ENCODE measurements around the gene PPFIBP1.

The PPFIBP1 gene

GRCh38 chr12:27523642-27524493, at the start of gene PPFIBP1:
Gene PPFIBP1, plus strand, starts transcription at chr12:27524206. Its CDS starts 109,191 bp downstream, at chr12:27633397.
- peak; percentile 97 for DNase-seq (ENCODE audit: low spot score)

DNA sequence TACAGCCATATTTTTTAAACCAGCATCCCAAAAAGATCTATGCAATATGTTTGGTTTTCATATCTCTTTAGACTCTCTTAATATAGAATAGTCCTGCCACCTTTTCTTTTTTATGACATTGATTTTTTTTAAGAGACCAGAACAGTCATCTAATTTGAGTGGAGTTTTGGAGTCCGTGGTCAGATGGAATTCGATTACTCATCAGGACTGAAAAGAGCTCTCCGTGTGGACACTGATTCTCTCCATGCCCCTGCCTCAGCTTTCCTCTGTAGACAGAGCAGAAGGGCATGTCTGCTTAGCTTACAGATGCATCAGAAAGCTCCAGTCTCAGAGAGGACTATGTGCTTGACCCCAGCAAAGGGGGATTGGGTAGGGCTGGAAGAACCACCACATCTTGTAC, 49.7 kb upstream of the PPFIBP1 start:
- DNase-seq (ENCODE audit: low spot score): no peak

DNA sequence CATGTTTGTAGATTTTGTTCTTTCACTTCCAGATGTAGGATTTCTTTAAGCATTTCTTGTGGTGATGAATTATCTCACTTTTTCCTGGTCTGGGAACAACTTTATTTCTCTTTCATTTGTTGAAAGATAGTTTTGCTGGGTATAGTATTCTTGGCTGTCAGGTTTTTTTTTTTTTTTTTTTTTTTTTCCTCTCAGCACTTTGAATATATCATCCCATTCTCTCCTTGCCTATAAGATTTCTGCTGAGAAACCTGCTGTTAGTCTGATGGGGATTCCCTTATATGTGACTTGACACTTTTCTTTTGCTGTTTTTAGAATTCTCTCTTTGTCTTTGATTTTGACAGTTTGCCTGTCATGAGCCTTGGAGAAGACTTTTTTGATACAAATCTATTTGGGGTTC, 47.0 kb upstream of the PPFIBP1 start:
- no peak for DNase-seq (ENCODE audit: low spot score)

GRCh38 chr12:27478949-27479348, 45.1 kb upstream of the PPFIBP1 start:
- no peak for DNase-seq (ENCODE audit: low spot score)

GRCh38 chr12:27480016-27480415, 44.0 kb upstream of the PPFIBP1 start:
- no peak for DNase-seq (ENCODE audit: low spot score)

GRCh38 chr12:27486961-27487360, 37.0 kb upstream of the PPFIBP1 start:
- no peak for DNase-seq (ENCODE audit: low spot score)

GRCh38 chr12:27488479-27488878, 35.5 kb upstream of the PPFIBP1 start:
- DNase-seq (ENCODE audit: low spot score): no peak

- DNase-seq (ENCODE audit: low spot score): no peak
These were observed 32.8 kb upstream of the PPFIBP1 start for GRCh38 chr12:27491226-27491625.

DNA sequence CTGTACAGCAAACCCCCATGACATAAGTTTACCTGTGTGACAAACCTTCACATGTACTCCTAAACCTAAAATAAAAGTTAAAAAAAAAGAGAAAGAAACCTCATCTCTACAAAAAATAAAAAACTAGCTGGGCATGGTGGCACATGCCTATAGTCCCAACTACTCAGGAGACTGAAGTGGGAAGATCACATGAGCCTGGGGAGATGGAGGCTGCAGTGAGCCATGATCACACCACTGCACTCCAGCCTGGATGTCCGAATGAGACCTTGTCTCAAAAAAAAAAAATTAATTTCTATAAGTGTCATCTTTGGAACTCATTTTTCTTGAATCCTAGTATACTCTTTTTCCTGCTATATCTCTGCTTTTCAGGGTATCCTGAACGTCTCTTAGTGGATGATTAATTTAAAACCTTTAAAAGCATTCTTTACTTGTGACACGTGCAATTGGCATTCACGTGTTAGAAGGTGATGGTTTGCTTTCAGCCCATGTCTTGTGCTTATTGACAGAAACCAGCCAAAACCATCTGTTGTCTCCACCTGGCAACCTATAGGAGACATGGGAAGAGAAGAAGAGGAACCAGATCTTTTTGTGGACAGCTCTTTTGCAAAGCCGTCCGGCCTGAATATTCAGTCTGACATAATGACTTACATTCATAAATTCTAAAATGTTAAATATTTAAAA, 30.6 kb upstream of the PPFIBP1 start:
- DNase-seq (ENCODE audit: low spot score): no peak

DNA sequence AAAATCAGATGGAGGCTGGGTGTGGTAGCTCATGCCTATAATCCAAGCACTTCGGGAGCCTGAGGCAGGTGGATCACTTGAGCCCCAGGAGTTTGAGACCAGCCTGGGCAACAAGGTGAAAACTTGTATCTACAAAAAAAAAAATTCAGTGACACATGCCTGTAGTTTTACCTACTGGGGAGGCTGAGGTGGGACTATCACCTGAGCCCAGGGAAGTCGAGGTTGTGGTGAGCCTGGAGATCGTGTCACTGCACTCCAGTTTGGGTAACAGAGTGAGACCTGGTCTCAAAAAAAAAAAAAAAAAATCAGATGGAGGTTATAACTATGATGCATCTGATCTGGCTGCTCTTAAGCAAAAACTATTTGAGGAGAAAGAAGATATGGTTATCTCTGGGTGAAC, 26.6 kb upstream of the PPFIBP1 start:
- DNase-seq (ENCODE audit: low spot score): no peak

GRCh38 chr12:27498149-27498548, 25.9 kb upstream of the PPFIBP1 start:
- no peak for DNase-seq (ENCODE audit: low spot score)

- DNase-seq (ENCODE audit: low spot score): no peak
These were observed 25.2 kb upstream of the PPFIBP1 start for GRCh38 chr12:27498761-27499160.

- DNase-seq (ENCODE audit: low spot score): no peak
These were observed 24.6 kb upstream of the PPFIBP1 start for GRCh38 chr12:27499377-27499776.

DNA sequence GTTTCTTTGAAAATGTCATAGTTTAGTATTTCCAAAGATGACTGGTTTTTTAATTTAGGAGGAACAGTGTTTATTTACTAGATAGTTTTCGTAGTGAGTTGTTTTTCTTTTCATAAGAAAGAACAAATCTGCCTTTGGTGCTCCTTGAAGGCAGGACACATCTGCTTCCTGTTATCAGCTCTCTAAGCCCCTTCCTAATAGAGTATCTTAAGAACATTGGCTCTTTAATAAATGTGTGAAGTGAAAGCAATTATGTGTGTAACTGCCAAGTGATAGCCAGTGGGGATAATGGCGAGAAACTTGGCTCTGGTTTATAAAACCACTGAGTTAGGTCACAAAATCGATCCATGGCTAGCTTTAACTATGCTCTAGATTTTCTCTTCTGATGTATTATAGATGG, 23.5 kb upstream of the PPFIBP1 start:
- DNase-seq (ENCODE audit: low spot score): no peak

DNA sequence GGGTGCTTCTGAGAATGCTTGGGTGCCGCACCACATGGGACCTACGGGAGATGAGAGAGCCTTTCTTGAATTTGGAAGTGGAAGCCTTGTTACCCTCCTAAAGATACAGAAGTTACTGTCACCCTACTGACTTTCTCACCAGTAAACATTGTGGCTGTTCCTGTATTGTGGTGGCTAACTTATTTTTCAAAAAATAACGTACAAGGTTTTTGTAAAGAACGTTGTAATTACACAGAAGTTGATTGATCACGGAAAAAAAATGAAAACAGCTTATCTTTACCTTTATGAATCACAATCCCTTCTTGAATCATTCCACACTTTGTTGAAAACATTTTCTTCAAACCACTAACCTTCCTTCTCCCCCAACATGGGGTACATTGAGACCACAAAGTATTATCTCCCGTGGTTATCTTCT, 22.0 kb upstream of the PPFIBP1 start:
- no peak for DNase-seq (ENCODE audit: low spot score)

GRCh38 chr12:27504507-27504906, 19.5 kb upstream of the PPFIBP1 start:
- DNase-seq (ENCODE audit: low spot score): no peak

GRCh38 chr12:27505109-27505508, 18.9 kb upstream of the PPFIBP1 start:
- DNase-seq (ENCODE audit: low spot score): no peak

DNA sequence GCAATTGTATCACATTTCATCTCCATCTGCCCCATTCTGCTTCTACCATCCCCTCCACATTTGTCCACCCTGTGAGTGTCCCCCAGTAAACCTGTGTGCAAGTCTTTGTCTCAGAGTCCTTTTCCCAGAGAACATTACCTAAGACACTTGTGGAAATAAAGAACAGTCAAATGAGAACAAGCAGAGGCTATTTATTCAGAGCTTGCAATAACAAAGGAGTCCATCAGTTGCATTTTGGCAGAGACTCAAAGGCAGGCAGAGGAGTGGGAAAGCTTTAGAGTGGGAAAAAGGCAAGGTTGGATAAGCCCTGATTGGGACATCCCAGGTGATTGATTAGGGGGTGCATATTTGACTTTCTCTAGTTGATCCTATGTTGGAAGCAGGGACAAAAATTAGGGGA, 18.2 kb upstream of the PPFIBP1 start:
- no peak for DNase-seq (ENCODE audit: low spot score)

- no peak for DNase-seq (ENCODE audit: low spot score)
These were observed 17.3 kb upstream of the PPFIBP1 start for GRCh38 chr12:27506645-27507189.

- DNase-seq (ENCODE audit: low spot score): no peak
These were observed 15.1 kb upstream of the PPFIBP1 start for GRCh38 chr12:27508736-27509431.

DNA sequence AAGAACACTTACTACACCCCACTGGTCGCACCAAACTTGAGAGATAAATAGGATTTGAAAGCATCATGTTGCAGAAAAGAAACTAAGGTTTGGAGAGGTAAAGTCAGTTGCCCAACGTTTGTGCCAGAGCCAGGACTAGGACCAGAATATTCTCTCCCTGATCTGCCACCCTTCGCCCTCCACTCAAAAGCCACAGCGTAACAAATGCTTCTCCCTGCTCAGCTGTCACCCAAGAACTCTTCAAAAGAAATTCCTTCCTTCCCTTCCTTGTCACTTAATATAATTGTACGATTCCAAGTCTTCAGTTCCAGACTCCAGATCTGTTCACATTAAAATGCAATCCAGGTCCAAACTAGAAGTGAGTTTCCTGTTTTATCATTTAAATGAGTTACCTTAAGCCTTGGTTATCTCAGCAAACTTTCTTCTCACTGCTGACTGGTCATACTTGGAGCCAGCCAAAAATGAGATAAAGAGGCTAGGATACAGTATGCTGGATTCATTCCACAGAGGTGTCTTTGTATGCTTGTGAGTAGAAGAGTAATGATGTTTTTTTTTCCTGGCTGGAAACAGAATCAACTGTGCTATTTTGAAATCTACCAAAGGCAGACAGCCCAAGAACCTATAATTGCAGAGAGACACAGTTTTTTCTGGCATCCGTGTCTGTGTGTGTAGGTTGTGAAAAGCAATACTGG, 12.8 kb upstream of the PPFIBP1 start:
- no peak for DNase-seq (ENCODE audit: low spot score)

- no peak for DNase-seq (ENCODE audit: low spot score)
These were observed 12.3 kb upstream of the PPFIBP1 start for GRCh38 chr12:27511723-27512045.

All from NAMALWA (cell line).